Posterior vena cava (tissue), 2 donors: Measurements from ENCODE around the gene PRSS53. TPM values are rescaled to one million over a fixed set of nuclear protein-coding genes. Genes with fewer than 3 reads are reported as not detected.

Experiments used
- total RNA-seq, 2 donors: library from RNA; stranded (reverse); fragmentation: NEBNext Ultra II Directional; extraction: Animal tissue kit (Norgen Biotek cat#: 25700); gene quantifications; one replicate each; pipeline ENCODE4 v1.2.1, GENCODE V29; 2021
- donor health status: DM: yes; HTN: yes; CAD: no.
- donor health status: DM: yes; HTN: yes; CAD: no.

PRSS53 gene
- total RNA-seq, 2 donors from 2014 or later: 1.5 to 3.5 TPM

Other genes with a start within 250 kb of the PRSS53 start
- gene BCL7C, start 194.9 kb downstream of the PRSS53 start, total RNA-seq: 10 to 100 TPM; 33.6 to 36.3 TPM
- gene CTF1, start 192.3 kb downstream of the PRSS53 start, total RNA-seq: 1 to 10 TPM; 5.0 to 5.2 TPM
- gene FBXL19, start 165.4 kb downstream of the PRSS53 start, total RNA-seq: 10 to 100 TPM; 13.7 to 14.5 TPM
- gene ORAI3, start 139.9 kb downstream of the PRSS53 start, total RNA-seq: 10 to 100 TPM; 11.0 to 17.5 TPM
- gene SETD1A, start 131.2 kb downstream of the PRSS53 start, total RNA-seq: 10 to 100 TPM; 11.8 to 17.7 TPM
- gene HSD3B7, start 103.7 kb downstream of the PRSS53 start, total RNA-seq: 10 to 100 TPM; 38.5 to 39.2 TPM
- gene STX1B, start 78.3 kb downstream of the PRSS53 start, total RNA-seq: 1 to 10 TPM in 1 of 2 donors, under 1 TPM in 1; 0.95 to 1.1 TPM
- gene STX4, start 55.4 kb downstream of the PRSS53 start, total RNA-seq: 10 to 100 TPM; 54.4 to 75.4 TPM
- gene ZNF668, start 14.7 kb downstream of the PRSS53 start, total RNA-seq: 10 to 100 TPM; 12.1 to 14.6 TPM
- 10 to 100 TPM; 10.1 to 11.7 TPM for gene ZNF646, start 14.5 kb downstream of the PRSS53 start, total RNA-seq
- gene VKORC1, start 5.9 kb upstream of the PRSS53 start, total RNA-seq: 100 to 1,000 TPM in 1 of 2 donors, 10 to 100 TPM in 1; 77.8 to 113 TPM
- 10 to 100 TPM; 29.8 to 30.6 TPM for gene BCKDK, start 19.4 kb upstream of the PRSS53 start, total RNA-seq
- gene KAT8, start 28.7 kb upstream of the PRSS53 start, total RNA-seq: 10 to 100 TPM; 49.9 to 51.3 TPM
- under 1 TPM in 1 of 2 donors, not detected in 1; 0.23 TPM for gene PRSS8, start 46.8 kb upstream of the PRSS53 start, total RNA-seq
- 1 to 10 TPM; 2.9 to 5.2 TPM for gene PRSS36, start 61.1 kb upstream of the PRSS53 start, total RNA-seq
- gene FUS, start 91.2 kb upstream of the PRSS53 start, total RNA-seq: 100 to 1,000 TPM; 168 to 208 TPM
- 10 to 100 TPM; 13.0 to 23.9 TPM for gene PYCARD, start 113.8 kb upstream of the PRSS53 start, total RNA-seq
- gene TRIM72, start 125.2 kb upstream of the PRSS53 start, total RNA-seq: under 1 TPM; 0.05 to 0.10 TPM
- not detected for gene PYDC1, start 128.2 kb upstream of the PRSS53 start, total RNA-seq
- gene ITGAM, start 171.0 kb upstream of the PRSS53 start, total RNA-seq: 10 to 100 TPM; 12.3 to 35.7 TPM